Activated CD4-positive, alpha-beta T cell treated with anti-CD3 and anti-CD28 coated beads, Interleukin-2, amount 10 ng/mL, durations not matched to agents 7 days and 5 days (primary cell): ENCODE data around the gene ANKRD13A. TPM values are rescaled to one million over a fixed set of nuclear protein-coding genes. Genes with fewer than 3 reads are reported as not detected.
"Not testable (repeated sequence)": the region's sequence is repeated elsewhere in the genome, so short reads cannot be mapped to it uniquely, and the experiment has no call there.

Experiments
- CTCF ChIA-PET: fragments of 350-600 bp; sonication (Branson Sonifier 250); formaldehyde crosslinking; loops from one replicate; lab custom pipeline; 2021; ENCODE audit warnings: antibody characterized with exemption; lab: Charles Lee
- POLR2A ChIA-PET: fragments of 350-600 bp; sonication (Branson Sonifier 250); formaldehyde crosslinking; loops from one replicate; lab custom pipeline; 2021; ENCODE audit warnings: antibody characterized with exemption; lab: Charles Lee
- DNase-seq: peaks from one replicate; pipeline ENCODE4 v3.0.0-alpha.2; 2020
- H3K27ac Mint-ChIP-seq: one replicate; pipeline ENCODE4 v1.8.0; 2021; ENCODE audit warnings: mild to moderate bottlenecking, moderate library complexity, mixed read lengths
- H3K27me3 Mint-ChIP-seq: one replicate; pipeline ENCODE4 v1.8.0; 2021; ENCODE audit warnings: mixed read lengths
- H3K36me3 Mint-ChIP-seq: one replicate; pipeline ENCODE4 v1.8.0; 2021; ENCODE audit warnings: low read depth, mixed read lengths
- H3K4me1 Mint-ChIP-seq: one replicate; pipeline ENCODE4 v1.8.0; 2021; ENCODE audit warnings: mixed read lengths
- H3K4me3 Mint-ChIP-seq: one replicate; pipeline ENCODE4 v1.8.0; 2021; ENCODE audit warnings: mild to moderate bottlenecking, moderate library complexity, mixed read lengths
- H3K9me3 Mint-ChIP-seq: one replicate; pipeline ENCODE4 v1.8.0; 2021; ENCODE audit warnings: mixed read lengths
- total RNA-seq, 2 experiments: library from RNA; stranded (reverse); gene quantifications; one replicate each; pipeline ENCODE4 v1.2.3, GENCODE V29; 2021

Gene ANKRD13A
- total RNA-seq, 2 experiments from 2014 or later: 82.5 to 88.2 TPM

- Mint-ChIP-seq H3K4me3 (peak overlapping the region; percentile 100), H3K27me3 (no peaks in the 10 kb centered on the region), H3K4me1 (peaks cover 62% of the 10 kb centered on the region), H3K36me3 (peaks cover 28% of the 10 kb centered on the region), H3K9me3 (no peaks in the 10 kb centered on the region), H3K27ac (peak overlapping the region; percentile 98)
- POLR2A ChIA-PET: no interaction called here
- CTCF ChIA-PET: interaction anchor here (1.1 to 1.2 kb wide), 2 partner anchors 13 to 103 kb away, joined by 3 read pairs; no protein-coding TSS in a partner anchor
- DNase-seq: no peak
Observed at GRCh38 chr12:109999983-110000505, 814 bp downstream of the ANKRD13A start.

GRCh38 chr12:110001596-110001995 is 2.4 kb downstream of the ANKRD13A start:
- peak overlapping the region; percentile 100 for H3K4me3 Mint-ChIP-seq
- ChIA-PET POLR2A (no interaction called here), CTCF (interaction anchor here (1.0 kb wide), 1 partner anchor 17 kb away, joined by 3 read pairs; no protein-coding TSS in a partner anchor)

GRCh38 chr12:110002676-110003515 is 3.7 kb downstream of the ANKRD13A start:
- ChIA-PET POLR2A (no interaction called here), CTCF (interaction anchor here (0.8 to 1.3 kb wide), 4 partner anchors 18 to 71 kb away, joined by 3 to 6 read pairs (median 4); no protein-coding TSS in a partner anchor)
- Mint-ChIP-seq H3K4me3 (no peak overlapping the region), H3K27ac (no peak overlapping the region), H3K36me3 (peaks cover 45% of the 10 kb centered on the region), H3K9me3 (peaks cover 4% of the 10 kb centered on the region), H3K27me3 (no peaks in the 10 kb centered on the region), H3K4me1 (peaks cover 72% of the 10 kb centered on the region)
- no peak for DNase-seq

More at GRCh38 chr12:110001596-110001995, 2.4 kb downstream of the ANKRD13A start:
- no peaks in the 10 kb centered on the region for H3K9me3 Mint-ChIP-seq
- H3K27ac Mint-ChIP-seq: no peak overlapping the region
- no peak for DNase-seq
- peaks cover 70% of the 10 kb centered on the region for H3K4me1 Mint-ChIP-seq
- H3K27me3 Mint-ChIP-seq: no peaks in the 10 kb centered on the region
- H3K36me3 Mint-ChIP-seq: peaks cover 36% of the 10 kb centered on the region

- ChIA-PET CTCF (interaction anchor here (0.5 to 1.8 kb wide), 5 partner anchors 9 to 35 kb away, joined by 3 to 5 read pairs (median 4); no protein-coding TSS in a partner anchor), POLR2A (interaction anchor here (0.6 to 1.2 kb wide), 2 partner anchors 10 to 151 kb away, joined by 3 to 4 read pairs; no protein-coding TSS in a partner anchor)
- Mint-ChIP-seq H3K4me3 (no peak overlapping the region), H3K27ac (peak overlapping the region; percentile 73), H3K27me3 (no peaks in the 10 kb centered on the region), H3K4me1 (peaks cover 72% of the 10 kb centered on the region), H3K9me3 (peaks cover 4% of the 10 kb centered on the region), H3K36me3 (peaks cover 49% of the 10 kb centered on the region)
- DNase-seq: no peak
Observed at GRCh38 chr12:110004598-110004997, 5.4 kb downstream of the ANKRD13A start.

GRCh38 chr12:110005319-110005973 is 6.2 kb downstream of the ANKRD13A start:
- Mint-ChIP-seq H3K27me3 (no peaks in the 10 kb centered on the region), H3K27ac (peak overlapping the region; percentile 81), H3K9me3 (peaks cover 4% of the 10 kb centered on the region), H3K36me3 (peaks cover 53% of the 10 kb centered on the region), H3K4me3 (no peak overlapping the region), H3K4me1 (peaks cover 75% of the 10 kb centered on the region)
- POLR2A ChIA-PET: interaction anchor here (0.6 kb wide), 1 partner anchor 151 kb away, joined by 3 read pairs; no protein-coding TSS in a partner anchor
- peak; percentile 14 for DNase-seq
- CTCF ChIA-PET: interaction anchor here (1.6 to 1.8 kb wide), 2 partner anchors 8 to 18 kb away, joined by 3 read pairs; no protein-coding TSS in a partner anchor

GRCh38 chr12:110006115-110006514 is 6.9 kb downstream of the ANKRD13A start:
- CTCF ChIA-PET: no interaction called here
- DNase-seq: no peak
- POLR2A ChIA-PET: no interaction called here
- Mint-ChIP-seq H3K36me3 (peaks cover 55% of the 10 kb centered on the region), H3K4me3 (no peak overlapping the region), H3K9me3 (peaks cover 4% of the 10 kb centered on the region), H3K27me3 (no peaks in the 10 kb centered on the region), H3K4me1 (peaks cover 74% of the 10 kb centered on the region), H3K27ac (no peak overlapping the region)

- H3K4me3 Mint-ChIP-seq: no peak overlapping the region
- H3K4me1 Mint-ChIP-seq: peaks cover 82% of the 10 kb centered on the region
- CTCF ChIA-PET: no interaction called here
- no peaks in the 10 kb centered on the region for H3K27me3 Mint-ChIP-seq
- POLR2A ChIA-PET: no interaction called here
- peaks cover 59% of the 10 kb centered on the region for H3K36me3 Mint-ChIP-seq
- H3K27ac Mint-ChIP-seq: no peak overlapping the region
- H3K9me3 Mint-ChIP-seq: peaks cover 4% of the 10 kb centered on the region
- DNase-seq: no peak
Observed at GRCh38 chr12:110007881-110008280, 8.7 kb downstream of the ANKRD13A start.

- H3K4me3 Mint-ChIP-seq, CTCF ChIA-PET, H3K27me3 Mint-ChIP-seq, POLR2A ChIA-PET, H3K9me3 Mint-ChIP-seq, DNase-seq: not testable (repeated sequence)
- Mint-ChIP-seq H3K27ac (peak overlapping the region; percentile 66), H3K4me1 (peaks cover 75% of the 10 kb centered on the region), H3K36me3 (peaks cover 52% of the 10 kb centered on the region)
Observed at GRCh38 chr12:110008681-110009398, 9.6 kb downstream of the ANKRD13A start.

GRCh38 chr12:110010853-110011723 is 11.9 kb downstream of the ANKRD13A start:
- Mint-ChIP-seq H3K36me3 (peaks cover 50% of the 10 kb centered on the region), H3K27me3 (no peaks in the 10 kb centered on the region), H3K4me1 (peaks cover 70% of the 10 kb centered on the region), H3K4me3 (no peak overlapping the region), H3K9me3 (peaks cover 4% of the 10 kb centered on the region), H3K27ac (peak overlapping the region; percentile 43)
- DNase-seq: no peak
- CTCF ChIA-PET: interaction anchor here (1.0 to 1.3 kb wide), 2 partner anchors 10 to 13 kb away, joined by 4 to 6 read pairs; no protein-coding TSS in a partner anchor
- POLR2A ChIA-PET: no interaction called here

- ChIA-PET POLR2A (no interaction called here), CTCF (interaction anchor here (0.6 to 1.4 kb wide), 3 partner anchors 12 to 123 kb away, joined by 3 to 7 read pairs (median 3); partner anchors contain the start of gene ANKRD13A)
- Mint-ChIP-seq H3K4me1 (peaks cover 64% of the 10 kb centered on the region), H3K27ac (no peak overlapping the region), H3K27me3 (no peaks in the 10 kb centered on the region), H3K36me3 (peaks cover 45% of the 10 kb centered on the region), H3K9me3 (peaks cover 2% of the 10 kb centered on the region), H3K4me3 (no peak overlapping the region)
- DNase-seq: no peak
Observed at GRCh38 chr12:110012137-110012536, 12.9 kb downstream of the ANKRD13A start.

GRCh38 chr12:110012659-110013058 is 13.4 kb downstream of the ANKRD13A start:
- peaks cover 49% of the 10 kb centered on the region for H3K36me3 Mint-ChIP-seq
- no peak overlapping the region for H3K4me3 Mint-ChIP-seq
- H3K4me1 Mint-ChIP-seq: peaks cover 63% of the 10 kb centered on the region

More at GRCh38 chr12:110012659-110013058, 13.4 kb downstream of the ANKRD13A start:
- ChIA-PET CTCF (interaction anchor here (0.6 to 1.4 kb wide), 3 partner anchors 12 to 123 kb away, joined by 3 to 7 read pairs (median 3); partner anchors contain the start of gene ANKRD13A), POLR2A (no interaction called here)
- no peaks in the 10 kb centered on the region for H3K27me3 Mint-ChIP-seq
- H3K27ac Mint-ChIP-seq: no peak overlapping the region
- DNase-seq: no peak
- peaks cover 2% of the 10 kb centered on the region for H3K9me3 Mint-ChIP-seq
